Smooth muscle cell (in vitro differentiated cells): ENCODE data around the gene MCFD2. TPM values are rescaled to one million over a fixed set of nuclear protein-coding genes. Genes with fewer than 3 reads are reported as not detected.
"Not testable (repeated sequence)": the region's sequence is repeated elsewhere in the genome, so short reads cannot be mapped to it uniquely, and the experiment has no call there.

Experiments
- DNase-seq: peaks from one replicate; lab custom pipeline; 2025; ENCODE audit not compliant: unreplicated experiment; lab: John Stamatoyannopoulos, UW
- H2AFZ ChIP-seq: fragments of 200-600 bp; sonication (generic); 2 replicates; pipeline ENCODE4 v1.6.0; 2016; ENCODE audit warnings: antibody characterized with exemption, low read depth, mild to moderate bottlenecking
- H3F3A ChIP-seq: fragments of 200-600 bp; sonication (generic); 2 replicates; pipeline ENCODE4 v1.6.0; 2017; ENCODE audit warnings: antibody characterized with exemption, low read depth
- H3K27ac ChIP-seq: fragments of 200-600 bp; sonication (generic); 2 replicates; pipeline ENCODE4 v1.5.1; 2016; ENCODE audit warnings: low read depth, mild to moderate bottlenecking
- H3K27me3 ChIP-seq: fragments of 200-600 bp; sonication (generic); 2 replicates; pipeline ENCODE4 v1.6.1; 2016; ENCODE audit warnings: low read depth, mild to moderate bottlenecking
- H3K36me3 ChIP-seq: fragments of 200-600 bp; sonication (generic); 2 replicates; pipeline ENCODE4 v1.5.1; 2016; ENCODE audit warnings: low read depth
- H3K4me1 ChIP-seq: fragments of 200-600 bp; sonication (generic); 2 replicates; pipeline ENCODE4 v1.5.1; 2016; ENCODE audit warnings: low read depth
- H3K4me2 ChIP-seq: fragments of 200-600 bp; sonication (generic); 2 replicates; pipeline ENCODE4 v1.6.0; 2016; ENCODE audit warnings: mild to moderate bottlenecking
- H3K4me3 ChIP-seq: fragments of 200-600 bp; sonication (generic); 2 replicates; pipeline ENCODE4 v1.5.1; 2016; ENCODE audit warnings: mild to moderate bottlenecking
- H3K79me2 ChIP-seq: fragments of 200-600 bp; sonication (generic); 2 replicates; pipeline ENCODE4 v1.6.0; 2016; ENCODE audit warnings: low read depth, mild to moderate bottlenecking
- H3K9ac ChIP-seq: fragments of 200-600 bp; sonication (generic); 2 replicates; pipeline ENCODE4 v1.6.0; 2016; ENCODE audit warnings: low read depth
- H3K9me3 ChIP-seq: fragments of 200-600 bp; sonication (generic); replicated peaks from 2 replicates; pipeline ENCODE4 v1.5.1; 2016; ENCODE audit warnings: low read depth
- H4K20me1 ChIP-seq: fragments of 200-600 bp; sonication (generic); 2 replicates; pipeline ENCODE4 v1.6.0; 2016; ENCODE audit warnings: low read depth
- WGBS: methylation state at CpG from one replicate; pipeline ENCODE4 v1.1.7; 2016; ENCODE audit warnings: low lambda C conversion rate; 5-methylcytosine and 5-hydroxymethylcytosine counted together
- polyA plus RNA-seq: library from polyadenylated mRNA; unstranded; fragments of >200 nt; fragmentation: Nextera tagmentation; extraction: Ambion mirVana; gene quantifications from 2 replicates; pipeline ENCODE4 v1.2.1, GENCODE V29; 2016
- total RNA-seq: library from RNA; depleted of rRNA; stranded (reverse); fragments of >200 nt; gene quantifications from 2 replicates; pipeline ENCODE4 v1.2.3, GENCODE V29; 2014
- TF ChIP-seq, protein P1 (sequence below): fragments of 200-600 bp; sonication (generic); IDR thresholded peaks from 2 replicates; pipeline ENCODE4 v1.5.1; 2017; ENCODE audit warnings: borderline replicate concordance, mild to moderate bottlenecking, antibody characterized with exemption; ENCODE audit not compliant: insufficient read depth, poor library complexity, severe bottlenecking

MCFD2 gene
- total and polyA plus RNA-seq, 2 experiments from 2014 or later, result 100 to 167 TPM

DNA sequence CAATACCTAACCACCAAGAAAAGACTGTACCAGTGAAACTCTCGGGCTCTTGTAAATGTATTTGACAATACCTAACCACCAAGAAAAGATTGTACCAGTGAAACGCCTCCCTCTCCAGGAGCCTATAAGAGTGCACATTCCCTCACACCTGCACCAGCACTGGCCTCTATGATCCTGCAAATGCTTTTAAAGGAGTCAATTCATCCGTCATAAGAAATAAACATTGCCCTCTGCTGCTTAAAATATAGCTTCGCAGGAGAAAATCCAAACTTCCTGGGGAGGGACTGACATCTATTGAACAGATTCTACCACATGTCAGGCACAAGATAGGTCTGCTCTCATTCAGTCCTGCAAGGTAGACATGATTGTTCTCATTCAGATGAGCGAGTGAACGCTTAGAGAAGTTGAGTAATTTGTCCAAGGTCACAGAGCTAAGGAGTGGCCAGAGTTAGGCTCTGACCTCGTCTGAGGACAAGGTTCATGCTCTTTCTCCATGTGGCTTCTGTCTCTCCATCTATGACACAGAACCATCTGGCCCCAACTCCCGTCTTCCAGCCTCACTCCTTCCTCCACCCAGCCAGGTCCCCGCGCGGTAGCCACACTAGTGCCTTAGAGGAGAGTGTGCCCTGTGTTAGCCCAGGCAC lies 38.7 kb downstream of the MCFD2 start:
- peaks cover 7% of the 10 kb centered on the region for H3K4me1 ChIP-seq
- 73% methylated on average over 11 of the region's 11 CpGs for WGBS
- DNase-seq, result no peak
- no peaks in the 10 kb centered on the region for H3K27me3 ChIP-seq
- TF ChIP-seq, protein P1, sequence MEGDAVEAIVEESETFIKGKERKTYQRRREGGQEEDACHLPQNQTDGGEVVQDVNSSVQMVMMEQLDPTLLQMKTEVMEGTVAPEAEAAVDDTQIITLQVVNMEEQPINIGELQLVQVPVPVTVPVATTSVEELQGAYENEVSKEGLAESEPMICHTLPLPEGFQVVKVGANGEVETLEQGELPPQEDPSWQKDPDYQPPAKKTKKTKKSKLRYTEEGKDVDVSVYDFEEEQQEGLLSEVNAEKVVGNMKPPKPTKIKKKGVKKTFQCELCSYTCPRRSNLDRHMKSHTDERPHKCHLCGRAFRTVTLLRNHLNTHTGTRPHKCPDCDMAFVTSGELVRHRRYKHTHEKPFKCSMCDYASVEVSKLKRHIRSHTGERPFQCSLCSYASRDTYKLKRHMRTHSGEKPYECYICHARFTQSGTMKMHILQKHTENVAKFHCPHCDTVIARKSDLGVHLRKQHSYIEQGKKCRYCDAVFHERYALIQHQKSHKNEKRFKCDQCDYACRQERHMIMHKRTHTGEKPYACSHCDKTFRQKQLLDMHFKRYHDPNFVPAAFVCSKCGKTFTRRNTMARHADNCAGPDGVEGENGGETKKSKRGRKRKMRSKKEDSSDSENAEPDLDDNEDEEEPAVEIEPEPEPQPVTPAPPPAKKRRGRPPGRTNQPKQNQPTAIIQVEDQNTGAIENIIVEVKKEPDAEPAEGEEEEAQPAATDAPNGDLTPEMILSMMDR, result peak; percentile 40
- no peak overlapping the region for H3K4me2 ChIP-seq
- H3F3A ChIP-seq, result peaks cover 14% of the 10 kb centered on the region
- H3K9ac ChIP-seq, result no peak overlapping the region
- no peak overlapping the region for H2AFZ ChIP-seq
- no peak overlapping the region for H3K4me3 ChIP-seq
- H3K36me3 ChIP-seq, result no peaks in the 10 kb centered on the region
- no peaks in the 10 kb centered on the region for H3K9me3 ChIP-seq
- peak overlapping the region; percentile 16 for H3K27ac ChIP-seq
- no peaks in the 10 kb centered on the region for H3K79me2 ChIP-seq
- no peaks in the 10 kb centered on the region for H4K20me1 ChIP-seq

DNA sequence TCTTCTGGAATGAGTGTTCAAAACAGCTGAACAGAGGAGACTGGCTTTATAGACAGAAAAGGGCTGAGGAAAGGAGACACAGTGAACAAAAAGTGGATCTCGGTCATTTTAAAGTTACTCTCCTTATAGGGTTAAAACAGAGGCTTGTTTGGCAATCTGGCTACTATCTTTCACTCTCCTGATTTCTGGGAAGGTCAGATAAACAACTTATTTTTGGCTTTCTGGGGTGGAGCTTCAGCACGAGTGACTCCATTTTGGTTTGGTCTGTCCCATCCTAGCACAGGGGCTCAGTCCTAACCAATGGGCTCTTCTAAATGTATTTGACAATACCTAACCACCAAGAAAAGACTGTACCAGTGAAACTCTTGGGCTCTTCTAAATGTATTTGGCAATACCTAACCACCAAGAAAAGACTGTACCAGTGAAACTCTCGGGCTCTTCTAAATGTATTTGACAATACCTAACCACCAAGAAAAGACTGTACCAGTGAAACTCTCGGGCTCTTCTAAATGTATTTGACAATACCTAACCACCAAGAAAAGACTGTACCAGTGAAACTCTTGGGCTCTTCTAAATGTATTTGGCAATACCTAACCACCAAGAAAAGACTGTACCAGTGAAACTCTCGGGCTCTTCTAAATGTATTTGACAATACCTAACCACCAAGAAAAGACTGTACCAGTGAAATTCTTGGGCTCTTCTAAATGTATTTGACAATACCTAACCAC lies 39.5 kb downstream of the MCFD2 start:
- H3K9me3 ChIP-seq, result not testable (repeated sequence)
- 75% methylated on average over 5 of the region's 5 CpGs for WGBS

DNA sequence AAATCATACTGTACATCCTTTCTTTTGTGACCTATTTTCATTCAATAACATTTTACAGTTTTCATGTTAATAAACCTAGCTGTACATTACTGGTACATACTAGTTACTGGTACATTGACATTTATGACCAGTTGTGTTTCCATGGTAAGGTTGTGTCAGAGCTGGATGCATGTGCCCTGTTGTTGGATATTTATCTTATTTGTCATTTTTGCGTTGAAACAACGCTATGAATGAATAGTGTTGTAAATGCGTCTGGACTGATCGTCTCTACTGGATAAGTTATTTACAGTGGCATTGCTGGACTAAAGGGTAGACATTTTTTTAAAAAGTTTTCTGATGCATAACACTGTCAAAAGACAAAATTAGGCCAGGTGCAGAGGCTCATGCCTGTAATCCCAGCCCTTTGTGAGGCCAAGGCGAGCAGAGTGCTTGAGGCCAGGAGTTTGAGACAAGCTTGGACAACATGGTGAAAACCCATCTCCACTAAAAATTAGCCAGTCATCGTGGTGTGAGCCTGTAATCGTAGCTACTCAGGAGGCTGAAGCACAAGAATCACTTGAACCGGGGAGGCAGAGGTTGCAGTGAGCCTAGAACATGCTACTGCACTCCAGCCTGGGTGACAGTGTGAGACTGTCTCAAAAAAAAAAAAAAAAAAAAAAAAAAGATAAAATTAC lies 40.2 kb downstream of the MCFD2 start:
- Histone ChIP-seq H3K9ac (no peak overlapping the region), H4K20me1 (no peaks in the 10 kb centered on the region), H3K9me3 (no peaks in the 10 kb centered on the region), H2AFZ (no peak overlapping the region), H3K4me2 (no peak overlapping the region), H3K79me2 (no peaks in the 10 kb centered on the region), H3K27me3 (no peaks in the 10 kb centered on the region), H3K4me3 (no peak overlapping the region), H3F3A (peaks cover 14% of the 10 kb centered on the region), H3K36me3 (no peaks in the 10 kb centered on the region), H3K27ac (peak overlapping the region; percentile 11), H3K4me1 (no peaks in the 10 kb centered on the region)
- DNase-seq, result no peak
- TF ChIP-seq, protein P1, result no peak
- 66% methylated on average over 8 of the region's 8 CpGs for WGBS

More for the DNA sequence above, 39.5 kb downstream of the MCFD2 start:
- H3K36me3 ChIP-seq, H3K27me3 ChIP-seq, H3K4me1 ChIP-seq, H3K4me2 ChIP-seq, H3K4me3 ChIP-seq, DNase-seq, H2AFZ ChIP-seq, H3K9ac ChIP-seq, H4K20me1 ChIP-seq, H3K79me2 ChIP-seq: not testable (repeated sequence)
- Histone ChIP-seq H3K27ac (peak overlapping the region; percentile 11), H3F3A (peaks cover 14% of the 10 kb centered on the region)

DNA sequence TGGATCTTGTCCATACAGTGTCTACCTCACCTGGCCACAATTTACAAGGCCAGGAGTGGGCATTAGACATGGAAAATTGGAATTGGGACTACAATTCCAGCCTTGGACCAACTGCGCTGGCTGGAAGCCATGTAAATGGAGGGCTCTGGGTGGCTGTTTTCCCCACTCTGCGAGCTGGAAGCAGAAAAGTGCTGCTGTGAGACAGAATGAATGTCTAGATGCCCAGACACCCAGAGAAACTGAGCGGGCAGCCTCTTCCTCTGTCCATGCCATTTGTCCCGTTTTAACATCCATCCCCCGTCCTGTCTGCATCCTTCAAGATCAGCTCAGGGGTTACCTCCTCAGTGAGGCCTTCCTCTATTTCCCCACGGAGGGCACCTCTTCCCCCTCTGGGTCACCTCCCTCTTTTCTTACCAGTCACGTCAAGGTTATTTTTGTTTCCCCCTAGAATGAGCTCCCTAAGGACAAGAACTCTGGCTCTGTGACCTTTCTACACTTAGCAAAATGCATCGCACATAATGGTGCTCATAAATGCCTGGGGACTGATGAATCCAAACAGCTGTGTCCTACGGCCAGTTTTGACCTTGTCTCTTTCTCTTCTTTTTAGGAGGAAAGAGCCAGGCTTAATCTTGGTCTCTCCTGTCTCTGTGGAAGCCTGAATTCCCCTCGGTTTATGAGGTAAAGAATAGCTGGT lies 41.2 kb downstream of the MCFD2 start:
- 54% methylated on average over 10 of the region's 10 CpGs for WGBS
- Histone ChIP-seq H3K27me3 (no peaks in the 10 kb centered on the region), H3K9me3 (no peaks in the 10 kb centered on the region), H3K36me3 (no peaks in the 10 kb centered on the region), H3K4me1 (no peaks in the 10 kb centered on the region), H3K4me2 (peak overlapping the region; percentile 45), H3K79me2 (no peaks in the 10 kb centered on the region), H3K27ac (peak overlapping the region; percentile 72), H3K4me3 (no peak overlapping the region), H3K9ac (peak overlapping the region; percentile 17), H4K20me1 (no peaks in the 10 kb centered on the region), H2AFZ (no peak overlapping the region), H3F3A (peaks cover 14% of the 10 kb centered on the region)
- DNase-seq, result no peak
- TF ChIP-seq, protein P1, result no peak
